Activated CD4-positive, CD25-positive, alpha-beta regulatory T cell treated with anti-CD3 and anti-CD28 coated beads, Interleukin-2, amount 50 U/mL, for 24 hours (primary cell): ENCODE data around the gene MAPKAP1.

Source experiments
- ATAC-seq, 2 donors: fragments of 150-1000 bp; cut with Tn5 transposase; one replicate each; pipeline ENCODE4 v1.10.0; 2021; ENCODE audit warnings: mild to moderate bottlenecking in 1 of 2, moderate library complexity in 1 of 2

The MAPKAP1 gene

DNA sequence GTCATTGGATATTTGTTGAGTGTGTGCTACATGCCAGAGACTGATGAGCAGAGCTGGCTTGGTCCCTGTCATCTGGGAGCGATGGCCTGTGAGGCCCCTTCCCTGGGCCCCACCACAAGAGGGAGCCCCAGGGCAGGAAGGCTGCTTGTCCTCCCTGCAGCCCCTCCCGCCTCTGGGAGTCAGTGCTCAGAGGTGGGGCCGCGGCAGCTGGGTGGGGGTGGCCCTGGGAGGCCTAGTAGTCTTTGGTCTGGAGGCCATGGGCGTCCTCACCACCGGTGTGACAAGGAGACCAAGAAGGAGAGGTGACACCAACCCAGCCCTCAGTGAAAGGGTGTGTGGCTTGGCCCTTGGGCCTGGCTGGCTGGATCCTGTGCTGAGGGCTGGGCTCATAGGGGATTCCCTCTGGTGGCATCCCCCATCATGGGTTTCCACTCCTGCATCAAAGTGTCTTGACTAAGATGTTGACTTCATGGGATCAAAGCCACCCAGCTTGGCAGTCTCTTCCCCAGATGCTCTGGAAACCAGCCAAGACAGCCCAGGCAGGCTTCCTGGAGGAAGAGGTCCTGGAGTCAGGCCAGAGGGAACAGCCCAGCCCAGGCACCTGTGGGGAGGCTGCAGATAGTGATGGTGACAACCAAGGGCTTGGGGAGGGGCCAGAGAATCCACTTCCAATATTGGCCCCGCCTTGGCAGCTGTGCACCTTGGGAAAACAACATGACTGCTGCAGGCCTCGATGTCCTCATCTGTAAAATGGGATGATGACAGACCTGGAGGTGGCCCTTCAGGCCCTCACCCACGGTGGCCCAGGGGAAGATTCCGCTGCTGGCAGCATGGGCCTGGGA lies 278.7 kb downstream of the MAPKAP1 start:
- no peak for ATAC-seq

DNA sequence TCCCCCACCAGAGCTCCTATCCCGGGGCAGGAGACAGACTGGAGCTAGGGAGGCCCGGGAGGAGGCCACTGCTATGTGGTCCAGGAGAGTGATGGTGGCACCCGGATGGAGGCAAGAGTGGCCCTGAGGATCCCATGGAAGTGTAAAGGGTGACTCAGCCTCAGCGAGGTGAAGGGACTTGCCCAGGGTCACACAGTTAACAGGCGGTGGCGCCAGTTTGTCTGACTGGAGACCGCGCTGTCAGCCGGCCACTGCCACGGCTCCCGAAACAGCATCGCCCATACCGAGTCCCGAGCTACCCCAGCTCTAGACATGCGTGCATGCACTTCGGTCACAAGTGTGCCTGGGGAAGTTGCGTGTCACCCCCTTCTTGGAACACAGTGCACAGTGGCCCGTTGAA lies 279.5 kb downstream of the MAPKAP1 start:
- ATAC-seq = no peak

DNA sequence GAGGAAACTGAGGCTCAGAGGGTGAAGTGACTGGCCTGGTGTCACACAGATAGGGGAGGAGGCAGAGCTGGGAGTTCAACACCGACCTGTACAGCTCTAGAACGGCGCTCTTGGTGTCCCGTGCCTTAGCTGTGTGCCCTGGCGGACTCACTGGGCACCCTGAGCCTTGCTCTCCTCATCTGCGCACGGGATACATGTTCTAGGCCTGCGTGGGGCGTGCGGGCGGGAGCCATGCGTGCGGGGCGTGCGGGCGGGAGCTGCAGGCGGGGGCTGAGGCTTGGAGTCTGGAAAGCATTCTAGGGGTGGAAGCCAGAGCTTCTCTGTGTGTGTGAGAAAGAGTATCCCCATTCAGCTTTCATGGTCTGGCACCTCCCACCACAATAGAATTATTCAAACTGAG lies 280.1 kb downstream of the MAPKAP1 start:
- no peak for ATAC-seq

DNA sequence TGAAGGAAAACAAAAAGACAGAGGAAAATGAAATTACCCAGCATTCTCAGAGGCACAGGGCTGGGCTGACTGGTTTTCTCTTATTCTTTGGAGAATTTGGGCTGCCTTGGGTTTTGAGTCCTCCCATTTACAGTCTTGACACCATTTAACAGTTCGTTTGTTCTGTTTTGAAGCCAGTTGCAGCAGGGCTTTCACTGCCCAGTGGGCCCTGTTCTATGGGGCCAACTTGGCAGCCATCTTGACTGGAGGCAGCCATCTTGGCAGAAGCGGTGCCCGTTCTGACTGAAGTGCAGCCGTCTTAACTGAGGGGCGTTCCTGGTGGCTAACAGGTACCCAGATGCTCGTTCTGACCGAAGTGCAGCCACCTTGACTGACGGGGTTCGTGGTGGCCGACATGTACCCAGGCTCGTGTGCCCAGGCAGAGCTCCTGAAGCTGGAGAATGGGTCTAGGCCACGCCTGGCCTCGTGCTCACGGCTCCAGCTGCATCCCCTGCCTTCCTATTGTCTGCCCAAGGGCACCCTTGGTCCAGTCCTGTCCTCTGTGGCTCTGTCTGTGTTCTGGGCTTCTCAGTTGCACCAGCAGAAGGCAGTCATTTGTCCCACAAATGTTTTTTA lies 281.0 kb downstream of the MAPKAP1 start:
- no peak for ATAC-seq

DNA sequence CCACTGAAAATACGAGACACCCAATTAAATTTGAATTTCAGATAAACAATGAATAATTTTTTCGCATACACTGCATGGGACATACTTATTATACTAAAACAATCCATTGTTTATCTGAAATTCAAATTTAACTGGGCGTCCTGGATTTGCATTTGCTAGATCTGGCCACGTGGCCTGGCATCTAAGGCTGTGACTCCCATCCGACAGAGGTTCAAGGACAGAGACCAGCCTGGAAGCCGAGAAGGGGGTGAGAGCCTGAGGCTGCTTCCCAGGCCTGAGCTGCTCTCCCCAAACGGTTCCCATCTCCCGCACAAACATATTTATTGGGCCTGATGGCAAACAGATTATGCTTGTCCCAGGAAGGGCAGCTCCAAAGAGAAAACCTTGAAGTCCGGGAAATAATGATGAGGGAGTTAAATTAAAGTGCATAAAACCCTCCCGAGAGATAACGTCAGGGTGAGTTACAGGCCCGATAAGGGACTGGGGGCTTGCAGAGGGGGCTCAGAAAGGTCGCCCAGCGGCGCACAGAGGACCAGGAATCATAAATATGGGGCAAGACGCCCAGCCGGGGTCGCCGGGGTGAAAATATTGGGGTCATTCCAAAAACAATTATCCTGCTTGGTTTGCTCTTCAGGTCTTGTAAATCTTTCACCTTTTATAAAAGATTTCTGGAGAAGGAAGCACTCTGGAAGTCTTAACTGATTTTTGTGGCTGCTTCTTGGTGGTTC lies 281.7 kb downstream of the MAPKAP1 start:
- ATAC-seq = no peak

DNA sequence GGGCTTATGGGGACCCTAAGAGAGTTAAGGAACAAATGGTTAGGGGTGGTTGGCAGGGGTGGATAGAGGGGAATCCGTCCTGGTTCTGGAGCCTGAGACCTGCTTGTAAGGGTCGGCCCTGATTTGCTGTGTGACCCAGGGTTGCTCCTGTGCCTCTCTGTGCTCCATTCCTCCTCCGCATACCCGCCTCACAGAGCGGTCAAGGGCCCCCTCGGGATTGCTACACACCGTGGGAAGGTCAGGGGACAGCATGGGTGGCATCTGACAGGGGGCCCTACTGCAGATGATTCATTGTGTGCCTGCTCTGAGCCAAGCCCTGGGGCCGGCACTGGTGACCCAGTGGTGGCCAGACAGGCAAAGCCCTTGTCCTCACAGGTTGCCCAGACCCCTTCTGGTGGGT lies 283.0 kb downstream of the MAPKAP1 start:
- no peak for ATAC-seq

DNA sequence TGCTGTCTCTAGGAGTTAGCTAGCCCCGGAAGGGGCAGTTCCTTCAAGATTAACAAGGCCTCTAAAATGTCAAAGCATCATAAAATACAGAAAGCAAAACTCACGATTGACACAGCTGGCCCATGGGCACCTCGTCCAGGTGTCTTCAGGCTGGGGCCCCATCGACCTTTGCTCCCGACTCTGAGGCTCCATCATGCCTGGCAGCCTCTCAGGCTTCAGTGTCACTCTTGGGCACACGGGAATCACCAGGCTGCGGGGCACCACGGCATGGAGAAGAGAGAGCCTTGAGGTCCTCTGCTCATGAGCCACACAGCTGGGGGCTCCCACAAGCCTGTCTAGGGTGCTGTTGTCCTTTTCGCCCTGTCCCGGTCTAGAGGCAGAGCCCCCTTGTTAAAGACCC lies 284.2 kb downstream of the MAPKAP1 start:
- no peak for ATAC-seq

DNA sequence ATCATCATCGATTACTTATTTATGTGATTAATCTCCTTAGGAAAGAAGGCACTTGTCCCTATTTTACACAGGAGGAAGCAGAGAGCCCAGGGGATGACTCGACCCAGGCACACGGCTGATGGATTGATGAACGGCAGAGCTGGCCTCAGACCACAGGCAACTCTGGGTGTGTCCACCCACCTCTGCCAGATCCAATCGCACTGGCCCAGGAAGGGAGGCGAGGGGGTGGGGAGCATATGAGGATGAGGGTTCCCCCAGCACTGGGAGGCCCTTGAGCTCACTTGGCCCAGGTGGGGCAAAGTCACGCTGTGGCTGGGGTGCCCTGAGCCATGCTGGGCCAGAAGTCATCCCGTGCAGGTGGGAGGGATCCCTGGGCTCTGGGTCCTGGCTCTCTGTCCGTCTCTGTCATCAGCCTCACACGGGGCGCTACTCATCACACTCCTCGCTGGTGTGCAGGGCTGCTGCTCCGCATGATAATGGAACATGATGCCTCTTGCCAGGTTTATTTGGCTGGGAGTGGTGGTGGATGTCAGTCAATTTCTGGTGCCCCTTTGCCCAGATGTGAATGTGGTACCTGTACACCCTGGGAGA lies 285.3 kb downstream of the MAPKAP1 start:
- ATAC-seq = no peak

DNA sequence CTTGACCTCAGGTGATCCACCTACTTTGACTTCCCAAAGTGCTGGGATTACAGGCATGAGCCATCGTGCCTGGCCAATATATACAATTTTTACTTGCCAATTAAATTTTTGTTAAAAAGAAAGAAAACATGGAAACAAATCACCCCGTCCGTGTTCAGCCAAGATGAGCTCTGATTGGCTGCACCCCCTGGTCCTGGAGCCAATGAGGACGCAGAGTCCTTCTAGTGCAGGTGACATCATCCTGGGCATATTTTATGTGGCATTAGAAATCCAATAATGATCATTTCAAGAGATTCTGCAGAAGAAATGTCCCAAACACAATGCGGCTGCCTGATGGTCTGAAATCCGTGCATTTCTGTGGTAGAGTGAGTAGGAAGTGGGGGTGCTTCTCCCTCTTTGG lies 285.8 kb downstream of the MAPKAP1 start:
- no peak for ATAC-seq

DNA sequence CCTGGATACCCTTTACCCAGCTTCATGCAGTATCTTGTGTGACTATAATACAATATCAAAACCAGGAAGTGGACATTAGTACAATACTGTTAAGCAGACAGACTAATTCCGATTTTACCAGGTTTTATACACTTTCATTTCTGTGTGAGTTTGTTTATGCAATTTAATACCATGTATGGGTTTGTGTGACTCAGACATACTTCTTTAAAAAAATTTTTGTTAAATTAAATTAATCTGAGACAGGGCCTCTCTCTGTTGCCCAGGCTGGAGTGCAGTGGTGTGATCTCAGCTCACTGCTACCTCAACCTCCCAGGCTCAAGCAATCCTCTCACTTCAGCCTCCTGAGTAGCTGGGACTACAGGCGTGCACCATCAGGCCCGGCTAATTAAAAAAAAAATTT lies 288.6 kb downstream of the MAPKAP1 start:
- ATAC-seq = no peak

DNA sequence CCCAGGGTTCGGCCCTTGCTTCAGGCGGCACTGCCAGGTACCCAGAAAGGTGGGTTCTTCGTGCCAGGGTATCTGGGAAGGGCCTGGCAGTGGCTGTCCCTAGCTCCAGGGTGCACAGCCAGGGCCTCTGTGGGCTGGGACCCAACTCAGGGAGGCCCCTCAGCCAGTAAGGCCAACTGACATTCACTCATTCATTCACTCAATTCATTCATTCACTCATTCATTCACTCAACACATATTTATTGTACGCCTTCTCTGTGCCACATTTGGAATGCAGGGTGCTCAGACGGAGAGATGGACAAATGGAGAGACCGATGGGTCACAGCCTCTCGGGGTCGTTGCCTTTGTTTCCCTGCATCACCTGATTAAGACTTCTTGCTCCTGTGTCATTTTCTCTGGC lies 290.5 kb downstream of the MAPKAP1 start:
- no peak for ATAC-seq

DNA sequence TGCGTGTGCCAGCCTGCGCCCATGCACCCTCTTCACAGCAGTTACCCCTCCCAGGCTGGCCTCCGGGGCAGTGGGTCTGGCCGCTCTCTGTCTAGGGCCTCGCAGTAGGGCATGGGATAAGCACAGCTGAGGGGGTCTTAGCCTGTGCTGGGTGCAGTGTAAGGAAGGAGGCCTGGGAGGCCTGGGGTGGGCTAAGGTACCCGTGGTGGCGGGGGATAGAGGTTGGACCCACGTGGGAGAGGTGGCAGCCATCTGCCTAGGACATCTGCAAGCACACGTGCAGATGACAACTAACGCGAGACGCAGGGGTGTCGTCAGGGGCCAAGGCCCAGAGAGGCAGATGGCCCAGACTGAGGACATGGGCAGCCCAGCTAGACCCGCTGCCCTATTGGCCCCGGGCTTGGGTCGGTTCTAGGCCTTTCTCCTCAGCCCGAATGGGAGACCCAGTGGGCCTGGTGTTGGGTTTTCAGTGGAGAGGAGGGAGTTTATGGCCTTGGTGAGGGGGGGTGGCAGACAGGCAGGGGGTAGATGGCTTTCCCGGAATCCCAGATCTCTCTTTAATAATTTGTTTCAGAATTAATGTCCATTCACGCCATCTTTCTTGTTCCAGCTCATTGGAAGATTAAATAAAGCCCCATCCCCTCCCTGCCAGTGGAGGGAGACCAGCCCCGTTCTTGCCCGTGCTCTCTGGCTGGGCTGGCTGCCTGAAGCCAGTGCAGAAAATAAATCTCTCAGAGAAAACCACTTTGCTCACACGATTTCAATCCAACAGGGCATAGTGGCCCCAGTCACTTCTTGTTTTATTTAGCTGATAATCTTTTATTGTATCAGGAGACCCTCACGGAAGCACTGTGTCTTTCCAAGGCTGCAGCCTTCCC lies 291.2 kb downstream of the MAPKAP1 start:
- no peak for ATAC-seq

DNA sequence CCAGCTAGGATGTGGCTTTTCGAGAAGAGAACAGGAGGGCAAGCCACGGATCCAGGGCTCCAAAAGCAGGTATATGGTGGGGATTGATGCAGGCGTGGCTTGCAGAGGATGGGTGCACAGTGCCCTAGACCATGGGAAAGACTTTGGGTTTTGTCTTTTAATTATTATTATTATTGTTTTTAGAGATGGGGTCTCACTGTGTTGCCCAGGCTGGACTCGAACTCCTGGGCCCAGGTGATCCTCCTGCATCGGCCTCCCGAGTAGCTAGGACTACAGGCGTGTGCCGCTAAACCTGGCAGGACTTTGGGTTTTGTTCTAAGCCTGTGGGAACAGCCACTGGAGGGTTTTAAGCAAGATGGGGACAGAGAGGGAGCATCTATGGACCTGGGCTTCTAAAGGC lies 293.4 kb downstream of the MAPKAP1 start:
- ATAC-seq = no peak

DNA sequence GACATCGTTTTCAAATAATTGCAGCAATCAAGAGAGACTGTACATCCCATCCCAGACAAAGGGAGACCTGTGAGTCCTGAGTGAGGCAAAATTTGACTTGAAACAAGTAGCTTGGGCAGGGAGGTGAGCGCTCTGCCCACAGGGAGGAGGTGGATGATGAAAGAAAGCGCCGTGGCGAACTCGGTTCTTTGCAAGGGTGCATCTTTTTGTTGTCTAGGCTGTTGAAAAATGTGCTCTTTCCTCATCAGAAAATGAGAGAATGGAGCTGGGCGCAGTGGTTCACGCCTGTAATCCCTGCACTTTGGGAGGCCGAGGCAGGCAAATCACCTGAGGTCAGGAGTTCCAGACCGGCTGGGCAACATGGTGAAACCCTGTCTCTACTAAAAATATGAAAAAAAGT lies 294.8 kb downstream of the MAPKAP1 start:
- no peak for ATAC-seq

DNA sequence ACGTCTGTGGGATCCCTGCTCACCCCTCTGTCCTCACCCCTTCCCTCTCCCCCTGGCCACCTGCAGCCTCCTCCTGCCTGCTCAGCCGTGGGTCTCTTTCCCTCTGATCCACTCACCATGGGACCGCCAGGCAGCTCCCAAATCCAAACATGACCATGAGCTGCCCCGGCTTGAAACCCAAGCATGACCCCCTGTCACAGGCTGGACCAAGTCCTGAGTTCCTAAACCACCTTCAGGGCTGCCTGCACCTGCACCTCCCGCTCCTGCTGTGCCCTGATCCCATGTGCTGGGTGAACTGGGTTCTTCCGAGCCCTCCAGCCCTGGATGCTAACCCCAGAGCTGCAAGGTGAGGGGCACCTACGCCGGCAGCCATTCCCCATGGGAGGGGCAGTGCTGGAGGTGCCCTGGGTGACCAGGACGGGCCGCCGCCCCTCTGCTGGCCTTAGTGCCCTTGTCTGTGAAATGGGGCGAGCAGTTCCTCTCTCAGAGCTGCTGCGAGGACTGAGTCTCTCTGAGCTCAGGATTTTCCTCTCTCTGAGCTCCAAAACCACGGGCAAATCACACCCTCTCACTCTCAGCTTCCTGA lies 295.7 kb downstream of the MAPKAP1 start:
- ATAC-seq = no peak

DNA sequence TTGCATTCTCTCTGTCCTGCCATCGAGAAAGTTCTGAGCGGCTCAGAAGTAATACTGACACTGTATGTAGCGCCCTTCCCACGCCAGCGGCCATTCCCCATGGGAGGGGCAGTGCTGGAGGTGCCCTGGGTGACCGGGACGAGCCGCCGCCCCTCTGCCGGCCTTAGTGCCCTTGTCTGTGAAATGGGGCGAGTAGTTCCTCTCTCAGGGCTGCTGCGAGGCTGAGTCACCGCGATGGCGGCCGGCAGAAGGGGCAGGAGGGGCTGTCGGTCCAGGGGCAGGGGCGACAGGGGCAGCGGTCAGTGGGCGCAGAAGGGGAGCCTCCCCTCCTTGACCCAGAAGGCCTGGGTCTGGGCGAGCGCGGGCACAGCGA lies 296.5 kb downstream of the MAPKAP1 start:
- ATAC-seq = no peak

DNA sequence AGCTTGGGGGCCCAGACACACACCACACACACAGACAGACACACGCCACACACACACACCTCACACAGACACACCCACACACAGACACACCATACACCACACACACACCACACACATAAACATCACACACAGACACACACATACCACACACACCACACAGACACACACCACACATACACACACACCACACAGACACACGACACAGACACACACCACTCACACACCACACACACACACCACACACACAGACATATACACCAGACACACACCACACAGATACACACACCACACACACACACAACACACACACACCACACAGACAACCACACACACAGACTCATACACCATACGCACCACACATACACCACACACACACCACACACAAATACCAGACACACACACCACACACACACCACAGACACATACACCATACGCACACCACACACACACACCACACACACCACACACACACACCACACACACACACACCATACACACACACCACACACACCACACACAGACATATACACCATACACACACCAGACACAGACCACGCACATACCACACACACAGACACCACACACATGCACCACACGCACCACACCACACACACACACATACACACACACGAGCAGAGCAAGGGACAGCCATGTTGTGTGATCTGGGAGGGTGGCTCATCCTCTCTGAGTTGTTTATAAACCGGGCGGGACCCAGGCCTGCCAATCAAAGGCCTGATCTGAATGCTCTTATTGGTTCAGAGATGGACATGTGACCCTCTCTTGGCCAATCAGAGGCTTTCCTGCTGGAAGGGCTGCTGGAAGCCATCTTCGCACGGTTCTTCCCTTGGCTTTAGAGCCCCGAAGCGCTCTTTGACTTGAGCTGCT lies 297.1 kb downstream of the MAPKAP1 start:
- ATAC-seq = peak; percentile 22 to 73

DNA sequence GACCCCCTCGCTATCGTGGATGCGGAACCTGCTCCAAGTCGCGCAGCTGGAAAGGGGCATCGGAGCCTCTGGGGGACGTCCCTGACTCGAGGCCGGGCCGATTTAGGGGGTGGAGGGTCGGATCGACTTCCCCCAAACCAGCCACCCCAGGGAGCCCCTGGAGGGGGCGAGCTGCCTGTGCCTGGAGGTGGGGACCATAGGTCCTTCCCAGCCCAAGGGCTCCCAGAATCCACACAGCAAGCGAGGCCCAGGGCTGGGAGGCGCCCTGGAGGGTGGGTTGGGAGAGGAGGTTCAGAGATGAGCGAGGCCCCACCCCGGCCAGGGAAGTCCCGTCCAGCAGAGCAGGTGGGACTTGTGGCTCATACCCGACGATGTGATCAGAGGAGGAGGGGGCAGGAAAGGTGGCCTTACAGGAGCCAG lies 297.8 kb downstream of the MAPKAP1 start:
- no peak for ATAC-seq

DNA sequence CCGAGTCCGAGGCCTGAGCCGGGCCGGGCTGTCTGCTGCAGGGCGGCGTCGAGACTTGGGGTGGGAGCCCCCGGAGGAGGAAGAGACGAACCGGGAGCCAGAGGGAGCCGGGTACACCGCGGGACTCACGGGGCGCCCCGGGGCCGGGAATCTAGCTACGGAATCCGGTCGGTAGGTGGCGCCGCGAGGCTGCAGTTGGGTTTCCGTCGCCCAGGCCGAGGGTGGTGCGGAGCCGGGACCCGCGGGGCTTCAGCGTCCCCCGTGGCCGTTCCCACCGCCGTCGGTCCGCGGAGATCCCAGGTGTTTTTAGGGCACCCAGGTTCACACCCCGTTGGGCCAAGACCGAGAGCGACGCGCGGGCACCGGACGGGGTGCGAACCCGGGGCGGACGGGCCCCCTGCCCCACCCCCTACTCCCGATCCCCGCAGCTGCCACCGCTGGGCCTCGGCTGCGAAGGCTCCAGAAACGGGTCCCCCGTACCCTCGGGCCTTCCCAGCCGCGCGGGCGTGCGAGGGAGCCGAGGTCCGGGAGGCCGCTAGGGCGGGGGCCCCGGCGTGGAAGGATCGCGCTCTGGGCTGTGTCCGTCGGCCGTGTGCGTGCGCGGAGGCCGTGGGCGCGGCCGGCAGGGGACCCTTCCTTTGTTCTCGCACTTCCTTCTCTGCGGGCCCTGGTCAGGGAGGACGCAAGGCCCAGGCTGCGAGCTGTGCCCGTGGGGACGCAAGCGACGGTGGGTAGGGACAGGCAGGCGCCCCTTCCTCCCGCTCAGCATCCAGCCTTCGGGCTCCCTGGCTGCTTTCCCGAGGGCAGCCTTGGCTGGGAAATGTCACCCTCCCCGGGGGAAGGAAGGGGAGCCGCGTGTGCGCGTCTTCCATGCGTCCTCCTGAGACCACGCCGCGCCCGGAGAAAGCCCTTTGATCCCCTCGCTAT lies 298.8 kb downstream of the MAPKAP1 start:
- peak; percentile 72 to 81 for ATAC-seq

DNA sequence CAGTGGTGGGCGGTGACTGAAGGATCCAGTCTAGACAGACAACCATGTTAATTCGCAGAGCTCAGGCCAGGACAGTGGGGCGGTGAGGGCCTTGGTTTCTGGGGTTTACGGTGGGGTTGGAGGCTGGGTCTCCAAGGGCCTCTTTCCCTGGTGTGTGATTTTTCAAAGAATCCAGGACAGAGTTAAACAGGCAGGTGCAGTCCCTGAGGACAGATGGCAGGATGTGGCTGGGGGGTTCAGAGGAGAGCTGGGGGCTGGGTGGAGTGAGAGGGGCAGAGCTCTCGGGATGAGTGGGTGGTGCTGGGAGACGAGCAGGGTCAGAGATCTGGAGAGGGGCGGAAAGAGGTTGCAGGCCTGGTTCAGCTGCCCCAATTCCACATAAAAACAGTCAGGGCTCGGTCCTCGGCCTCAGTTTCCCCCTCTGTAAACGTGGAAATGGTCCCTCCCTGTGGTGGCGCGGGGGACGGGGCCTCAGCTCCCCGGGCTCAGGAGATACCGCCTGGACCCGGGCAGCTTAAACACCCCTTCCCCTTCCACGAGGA lies 299.5 kb downstream of the MAPKAP1 start:
- peak in 1 of 2 donors; percentile 8 for ATAC-seq
